ENCODE results near the gene CNIH2.

CNIH2 gene

GRCh38 chr11:66278363-66279091, 552 bp downstream of the CNIH2 start:
- Mint-ChIP-seq H3K27me3 (peaks cover 6% of the 10 kb centered on the region), H3K4me3 (peak overlapping the region; percentile 57), H3K27ac (no peak overlapping the region), H3K4me1 (ENCODE audit: low read depth) (peaks cover 31% of the 10 kb centered on the region), H3K9me3 (no peaks in the 10 kb centered on the region), H3K36me3 (ENCODE audit: low read depth) (peaks cover 7% of the 10 kb centered on the region)

GRCh38 chr11:66279092-66279734, 1.2 kb downstream of the CNIH2 start:
- peaks cover 1% of the 10 kb centered on the region for H3K36me3 Mint-ChIP-seq (ENCODE audit: low read depth)
- H3K9me3 Mint-ChIP-seq, result no peaks in the 10 kb centered on the region
- peak overlapping the region; percentile 63 for H3K27ac Mint-ChIP-seq
- H3K27me3 Mint-ChIP-seq, result peaks cover 6% of the 10 kb centered on the region
- H3K4me1 Mint-ChIP-seq (ENCODE audit: low read depth), result peaks cover 31% of the 10 kb centered on the region
- peak overlapping the region; percentile 57 for H3K4me3 Mint-ChIP-seq

- H3K9me3 Mint-ChIP-seq, result no peaks in the 10 kb centered on the region
- H3K4me3 Mint-ChIP-seq, result no peak overlapping the region
- H3K36me3 Mint-ChIP-seq (ENCODE audit: low read depth), result no peaks in the 10 kb centered on the region
- H3K4me1 Mint-ChIP-seq (ENCODE audit: low read depth), result peaks cover 31% of the 10 kb centered on the region
- H3K27ac Mint-ChIP-seq, result no peak overlapping the region
- H3K27me3 Mint-ChIP-seq, result peaks cover 6% of the 10 kb centered on the region
Measured at GRCh38 chr11:66280428-66280827, 2.5 kb downstream of the CNIH2 start.

- peaks cover 6% of the 10 kb centered on the region for H3K27me3 Mint-ChIP-seq
- H3K27ac Mint-ChIP-seq, result no peak overlapping the region
- no peaks in the 10 kb centered on the region for H3K9me3 Mint-ChIP-seq
- peaks cover 31% of the 10 kb centered on the region for H3K4me1 Mint-ChIP-seq (ENCODE audit: low read depth)
- H3K36me3 Mint-ChIP-seq (ENCODE audit: low read depth), result no peaks in the 10 kb centered on the region
- H3K4me3 Mint-ChIP-seq, result no peak overlapping the region
Measured at GRCh38 chr11:66281001-66281400, 3.0 kb downstream of the CNIH2 start.

- H3K4me3 Mint-ChIP-seq, result peak overlapping the region; percentile 41
- H3K27ac Mint-ChIP-seq, result no peak overlapping the region
- peaks cover 31% of the 10 kb centered on the region for H3K4me1 Mint-ChIP-seq (ENCODE audit: low read depth)
- H3K9me3 Mint-ChIP-seq, result no peaks in the 10 kb centered on the region
- H3K27me3 Mint-ChIP-seq, result peaks cover 6% of the 10 kb centered on the region
- peaks cover 3% of the 10 kb centered on the region for H3K36me3 Mint-ChIP-seq (ENCODE audit: low read depth)
Measured at GRCh38 chr11:66281776-66282467, 3.9 kb downstream of the CNIH2 start.

GRCh38 chr11:66282468-66283455, 4.8 kb downstream of the CNIH2 start:
- H3K36me3 Mint-ChIP-seq (ENCODE audit: low read depth), result peaks cover 3% of the 10 kb centered on the region
- H3K27ac Mint-ChIP-seq, result no peak overlapping the region
- H3K4me3 Mint-ChIP-seq, result peak overlapping the region; percentile 41
- peaks cover 34% of the 10 kb centered on the region for H3K4me1 Mint-ChIP-seq (ENCODE audit: low read depth)
- H3K27me3 Mint-ChIP-seq, result peaks cover 6% of the 10 kb centered on the region
- no peaks in the 10 kb centered on the region for H3K9me3 Mint-ChIP-seq

- peaks cover 3% of the 10 kb centered on the region for H3K36me3 Mint-ChIP-seq (ENCODE audit: low read depth)
- peaks cover 33% of the 10 kb centered on the region for H3K4me1 Mint-ChIP-seq (ENCODE audit: low read depth)
- no peaks in the 10 kb centered on the region for H3K9me3 Mint-ChIP-seq
- H3K27ac Mint-ChIP-seq, result no peak overlapping the region
- peaks cover 6% of the 10 kb centered on the region for H3K27me3 Mint-ChIP-seq
- no peak overlapping the region for H3K4me3 Mint-ChIP-seq
Measured at GRCh38 chr11:66283461-66284105, 5.6 kb downstream of the CNIH2 start.

GRCh38 chr11:66284526-66285078, 6.6 kb downstream of the CNIH2 start:
- peaks cover 3% of the 10 kb centered on the region for H3K36me3 Mint-ChIP-seq (ENCODE audit: low read depth)
- no peaks in the 10 kb centered on the region for H3K9me3 Mint-ChIP-seq
- no peak overlapping the region for H3K4me3 Mint-ChIP-seq
- peaks cover 1% of the 10 kb centered on the region for H3K27me3 Mint-ChIP-seq
- H3K27ac Mint-ChIP-seq, result no peak overlapping the region
- H3K4me1 Mint-ChIP-seq (ENCODE audit: low read depth), result peaks cover 32% of the 10 kb centered on the region

- no peaks in the 10 kb centered on the region for H3K9me3 Mint-ChIP-seq
- peaks cover 38% of the 10 kb centered on the region for H3K4me1 Mint-ChIP-seq (ENCODE audit: low read depth)
- no peak overlapping the region for H3K4me3 Mint-ChIP-seq
- H3K27ac Mint-ChIP-seq, result no peak overlapping the region
- peaks cover 3% of the 10 kb centered on the region for H3K36me3 Mint-ChIP-seq (ENCODE audit: low read depth)
- no peaks in the 10 kb centered on the region for H3K27me3 Mint-ChIP-seq
Measured at GRCh38 chr11:66285250-66285947, 7.4 kb downstream of the CNIH2 start.

GRCh38 chr11:66286699-66287098, 8.7 kb downstream of the CNIH2 start:
- H3K36me3 Mint-ChIP-seq (ENCODE audit: low read depth), result peaks cover 3% of the 10 kb centered on the region
- peaks cover 43% of the 10 kb centered on the region for H3K4me1 Mint-ChIP-seq (ENCODE audit: low read depth)
- peaks cover 6% of the 10 kb centered on the region for H3K27me3 Mint-ChIP-seq
- H3K4me3 Mint-ChIP-seq, result no peak overlapping the region
- H3K9me3 Mint-ChIP-seq, result no peaks in the 10 kb centered on the region
- H3K27ac Mint-ChIP-seq, result no peak overlapping the region

GRCh38 chr11:66287211-66287888, 9.4 kb downstream of the CNIH2 start:
- H3K4me1 Mint-ChIP-seq (ENCODE audit: low read depth), result peaks cover 37% of the 10 kb centered on the region
- H3K4me3 Mint-ChIP-seq, result peak overlapping the region; percentile 90
- peaks cover 6% of the 10 kb centered on the region for H3K27me3 Mint-ChIP-seq
- H3K9me3 Mint-ChIP-seq, result no peaks in the 10 kb centered on the region
- H3K27ac Mint-ChIP-seq, result peak overlapping the region; percentile 40
- H3K36me3 Mint-ChIP-seq (ENCODE audit: low read depth), result peaks cover 3% of the 10 kb centered on the region

- no peaks in the 10 kb centered on the region for H3K9me3 Mint-ChIP-seq
Measured at GRCh38 chr11:66287889-66288670, 10.1 kb downstream of the CNIH2 start.

More at GRCh38 chr11:66287889-66288670, 10.1 kb downstream of the CNIH2 start:
- peak overlapping the region; percentile 69 for H3K27ac Mint-ChIP-seq
- H3K4me3 Mint-ChIP-seq, result peak overlapping the region; percentile 90
- H3K36me3 Mint-ChIP-seq (ENCODE audit: low read depth), result peaks cover 3% of the 10 kb centered on the region
- peaks cover 35% of the 10 kb centered on the region for H3K4me1 Mint-ChIP-seq (ENCODE audit: low read depth)
- H3K27me3 Mint-ChIP-seq, result peaks cover 13% of the 10 kb centered on the region

Data from stimulated activated naive CD8-positive, alpha-beta T cell treated with anti-CD3 and anti-CD28 coated beads, Interleukin-15, Interleukin-2, amounts not matched to agents 100 ng/mL and 50 ng/mL, for 24 hours (primary cell).